Activated gamma-delta T cell (primary cell): Measurements from ENCODE around the gene ADORA2A.

Source experiments
- DNase-seq: peaks from one replicate; lab custom pipeline; 2025; lab: John Stamatoyannopoulos, UW

Gene ADORA2A

DNA sequence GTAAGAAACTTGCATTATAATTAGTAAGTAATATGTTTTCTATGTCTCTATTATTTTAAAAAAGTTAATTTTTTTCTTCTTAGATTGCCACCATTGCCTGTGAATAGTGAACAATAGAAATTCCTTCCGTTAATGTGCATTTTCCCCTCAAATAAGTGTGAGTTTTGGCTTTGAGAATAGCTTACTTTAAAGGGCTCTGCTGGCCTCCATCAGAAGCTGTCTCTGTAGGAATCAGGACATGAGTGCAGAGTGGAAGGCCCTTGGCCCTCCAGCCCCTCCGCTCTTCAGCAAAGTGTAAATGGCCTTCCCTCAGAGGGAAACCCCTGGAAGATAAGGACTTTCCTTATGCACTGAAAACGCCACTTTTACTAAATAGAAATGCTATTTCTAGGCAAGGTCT, 24.1 kb upstream of the ADORA2A start:
- no peak for DNase-seq

- no peak for DNase-seq
Measured at GRCh38 chr22:24404561-24405275, 22.7 kb upstream of the ADORA2A start.

- no peak for DNase-seq
Measured at GRCh38 chr22:24405631-24406321, 21.6 kb upstream of the ADORA2A start.

GRCh38 chr22:24406322-24407277, 20.8 kb upstream of the ADORA2A start:
- DNase-seq, result no peak

DNA sequence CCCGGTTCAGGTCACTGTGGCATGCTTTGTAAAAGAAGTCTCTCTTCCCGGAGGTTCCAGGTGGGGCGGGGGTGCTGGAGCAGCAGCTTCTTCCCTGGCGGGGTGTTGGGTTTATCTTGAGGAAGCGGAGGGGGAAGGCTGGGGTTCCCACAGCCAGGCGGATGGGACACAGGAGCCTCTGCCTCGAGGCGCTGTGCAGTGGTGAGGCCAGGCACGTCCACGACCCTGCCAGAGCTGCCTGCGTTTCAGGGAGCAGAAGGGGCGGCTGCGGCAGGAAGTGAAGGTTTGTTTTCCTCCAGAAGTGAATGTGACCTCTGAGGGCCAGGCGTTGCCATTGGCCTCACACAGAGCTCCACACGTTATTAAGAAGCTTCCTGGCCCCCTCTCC, 20.1 kb upstream of the ADORA2A start:
- DNase-seq, result no peak

DNA sequence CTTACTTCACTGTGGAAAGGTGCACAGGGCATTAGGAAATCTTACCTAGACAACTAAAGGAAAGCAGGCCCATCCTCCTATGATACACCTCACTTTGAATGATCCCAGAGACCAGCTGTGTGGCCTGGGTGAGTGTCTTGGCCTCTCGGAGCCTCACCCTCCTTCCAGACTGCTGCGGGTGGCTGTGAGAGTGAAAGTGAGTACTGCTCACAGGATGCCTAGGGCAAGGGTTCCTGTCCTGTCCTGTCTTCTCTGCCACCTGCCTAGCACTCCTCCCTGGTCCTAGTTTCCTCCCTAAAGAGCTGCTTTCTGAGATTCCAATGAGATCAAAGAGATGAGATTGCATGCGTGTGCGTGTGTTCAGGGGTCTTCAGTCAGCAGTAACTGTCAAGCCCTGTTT, 19.5 kb upstream of the ADORA2A start:
- DNase-seq, result no peak

GRCh38 chr22:24408630-24409029, 18.8 kb upstream of the ADORA2A start:
- DNase-seq, result no peak

DNA sequence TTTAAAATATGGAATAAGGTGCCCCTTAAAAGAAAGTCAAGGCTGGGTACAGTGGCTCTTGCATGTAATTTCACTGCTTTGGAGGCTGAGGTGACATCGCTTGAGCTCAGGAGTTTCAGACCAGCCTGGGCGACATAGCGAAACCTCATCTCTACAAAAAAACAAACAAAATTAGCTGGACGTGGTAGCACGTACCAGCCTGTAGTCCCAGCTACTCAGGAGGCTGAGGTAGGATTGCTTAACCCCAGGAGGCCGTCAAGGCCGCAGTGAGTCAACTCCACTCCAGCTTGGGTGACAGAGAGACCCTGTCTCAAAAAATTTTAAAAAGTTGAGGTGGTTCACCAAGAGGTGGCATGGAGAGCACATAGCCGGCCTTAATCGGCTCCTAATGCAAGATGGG, 17.7 kb upstream of the ADORA2A start:
- DNase-seq, result no peak

- no peak for DNase-seq
Measured at GRCh38 chr22:24410110-24410856, 17.1 kb upstream of the ADORA2A start.

DNA sequence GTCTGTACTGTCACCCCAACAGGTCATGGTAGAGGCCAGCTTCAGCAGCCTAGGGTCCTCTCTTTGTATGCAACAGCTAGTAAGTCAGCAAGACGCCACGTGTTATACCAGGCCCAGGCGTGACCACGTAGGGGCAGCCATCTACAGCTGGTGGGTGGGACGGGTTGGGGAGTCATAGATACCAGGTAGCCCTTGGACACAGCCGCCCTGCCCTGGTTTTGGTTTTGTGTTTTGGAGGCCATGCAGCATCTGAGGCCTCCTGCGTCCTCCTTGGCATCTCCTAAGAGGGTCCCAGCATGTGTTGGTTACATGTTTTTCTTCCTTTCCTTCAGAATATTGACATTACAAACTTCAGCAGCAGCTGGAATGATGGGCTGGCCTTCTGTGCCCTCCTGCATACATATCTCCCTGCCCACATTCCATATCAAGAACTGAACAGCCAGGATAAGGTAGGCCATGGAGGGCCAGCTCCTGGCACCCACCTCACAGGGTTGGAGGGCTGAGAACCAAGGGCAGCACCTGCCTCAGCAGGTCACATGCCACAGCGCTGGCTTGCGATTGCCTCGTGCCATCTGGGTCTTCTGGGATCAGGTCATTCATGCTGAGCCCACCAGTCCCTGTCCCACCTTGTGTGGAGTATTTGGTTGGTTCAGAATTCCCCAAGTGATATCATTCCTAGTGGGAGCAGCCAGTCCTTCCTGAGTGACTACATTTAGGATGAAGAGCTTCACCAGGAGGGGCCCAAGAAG, 16.0 kb upstream of the ADORA2A start:
- no peak for DNase-seq

- no peak for DNase-seq
Measured at GRCh38 chr22:24412274-24412673, 15.1 kb upstream of the ADORA2A start.

DNA sequence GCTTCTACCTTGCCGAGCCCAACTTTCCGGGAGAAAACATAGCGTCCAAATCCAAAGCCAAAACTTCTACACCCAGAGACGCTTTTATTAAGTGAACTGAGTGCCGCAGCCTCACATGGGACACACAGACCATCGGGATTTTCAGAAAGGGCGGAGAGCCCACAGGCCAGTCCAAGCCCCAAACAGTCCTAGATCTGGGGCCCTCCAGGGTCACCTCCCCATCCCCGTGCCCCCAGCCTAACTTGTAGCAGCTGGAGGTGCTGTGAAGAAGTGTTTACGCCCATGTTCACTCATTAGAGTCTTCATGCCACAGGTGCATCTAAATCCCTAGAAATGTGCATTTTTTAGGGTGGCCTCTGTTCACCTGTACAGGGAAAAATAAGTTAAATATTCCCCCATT, 14.1 kb upstream of the ADORA2A start:
- no peak for DNase-seq

- DNase-seq, result no peak
Measured at GRCh38 chr22:24413736-24414385, 13.5 kb upstream of the ADORA2A start.

- DNase-seq, result no peak
Measured at GRCh38 chr22:24414523-24414922, 12.9 kb upstream of the ADORA2A start.

GRCh38 chr22:24414984-24415945, 12.1 kb upstream of the ADORA2A start:
- no peak for DNase-seq

- no peak for DNase-seq
Measured at GRCh38 chr22:24416095-24416494, 11.3 kb upstream of the ADORA2A start.

GRCh38 chr22:24416611-24417010, 10.8 kb upstream of the ADORA2A start:
- DNase-seq, result no peak

DNA sequence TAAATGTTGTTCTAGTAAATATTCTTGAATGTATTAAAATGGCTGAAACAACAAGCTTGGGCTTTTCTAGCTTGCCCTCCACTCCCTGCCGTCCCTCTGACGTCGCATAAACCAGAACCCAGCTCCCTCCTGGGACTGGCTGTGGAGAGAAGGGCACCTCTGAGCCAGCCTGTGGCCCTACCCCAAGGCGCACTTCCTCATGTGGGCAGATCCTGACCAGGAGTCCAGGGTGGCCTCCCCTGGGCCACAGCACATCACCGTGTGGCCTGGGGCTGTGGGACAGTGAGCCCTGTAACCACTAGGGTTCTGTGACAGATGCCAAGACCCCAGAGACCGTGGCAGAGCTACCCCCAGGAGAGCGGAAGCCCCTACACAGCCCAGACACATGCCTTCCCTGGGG, 10.2 kb upstream of the ADORA2A start:
- DNase-seq, result no peak

DNA sequence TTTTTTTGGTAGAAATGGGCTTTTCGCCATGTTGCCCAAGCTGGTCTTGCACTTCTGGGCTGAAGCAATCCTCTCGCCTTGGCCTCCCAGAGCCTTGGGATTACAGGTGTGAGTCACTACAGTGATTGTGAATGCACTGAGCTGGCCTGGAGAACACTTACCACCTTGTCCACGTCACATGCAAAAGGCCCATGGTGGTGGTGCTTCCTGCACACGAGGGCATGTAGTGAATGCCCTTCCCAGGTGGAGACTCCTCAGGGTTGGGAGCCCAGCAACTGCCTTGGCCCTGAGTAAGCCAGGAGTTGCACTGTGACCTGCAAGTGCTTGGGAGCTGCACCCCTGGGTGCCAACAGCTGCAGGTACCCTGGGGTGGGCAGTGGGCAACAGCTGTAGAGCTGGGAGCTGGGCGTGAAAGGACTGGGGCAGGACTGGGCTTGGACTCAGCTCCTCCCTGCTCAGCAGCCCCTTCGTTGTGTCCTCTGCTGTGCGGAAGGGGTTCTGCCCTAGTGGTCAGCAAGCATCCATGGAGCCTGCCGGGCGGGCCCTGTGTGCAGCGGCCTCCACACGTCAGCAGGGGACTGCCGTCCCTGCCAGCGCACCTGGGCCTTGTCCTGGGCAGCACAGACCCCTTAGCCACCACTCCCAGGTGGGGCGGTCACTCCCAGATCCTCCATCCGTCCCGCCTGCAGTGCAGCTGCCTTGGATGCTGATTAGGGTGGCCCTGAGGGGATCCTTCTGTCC, 9.3 kb upstream of the ADORA2A start:
- DNase-seq, result no peak
